MCF 10A (cell line): ENCODE results near the gene DNM3. TPM values are rescaled to one million over a fixed set of nuclear protein-coding genes. Genes with fewer than 3 reads are reported as not detected.
"Not testable (repeated sequence)": the region's sequence is repeated elsewhere in the genome, so short reads cannot be mapped to it uniquely, and the experiment has no call there.

Experiments
- BruUV-seq: library from RNA; stranded (reverse); fragments of 400-500 nt; replicated peaks from 2 replicates; lab custom pipeline; 2021; lab: Mats Ljungman, UMichigan
- CTCF ChIA-PET: fragments of 300-600 bp; sonication (Branson Sonifier 250); formaldehyde crosslinking; extraction: SDS; loops from one replicate; lab custom pipeline; 2021; ENCODE audit warnings: antibody characterized with exemption, inconsistent platforms; lab: Yijun Ruan, JAX
- POLR2A ChIA-PET: fragments of 300-600, 350-650 bp; sonication (Branson Sonifier 250); formaldehyde crosslinking; extraction: SDS; loops from one replicate; lab custom pipeline; 2020; ENCODE audit warnings: antibody characterized with exemption, inconsistent platforms; lab: Yijun Ruan, JAX
- DNase-seq: peaks from one replicate; pipeline ENCODE4 v3.0.0-alpha.2; 2018; ENCODE audit not compliant: unreplicated experiment
- H3K27ac Mint-ChIP-seq: one replicate; pipeline ENCODE4 v1.8.0; 2022; ENCODE audit warnings: mild to moderate bottlenecking, low read depth, mixed read lengths; ENCODE audit not compliant: unreplicated experiment
- H3K27me3 Mint-ChIP-seq: one replicate; pipeline ENCODE4 v1.8.0; 2022; ENCODE audit warnings: mixed read lengths; ENCODE audit not compliant: insufficient read depth, unreplicated experiment
- H3K36me3 Mint-ChIP-seq: one replicate; pipeline ENCODE4 v1.8.0; 2022; ENCODE audit warnings: mild to moderate bottlenecking, moderate library complexity, mixed read lengths; ENCODE audit not compliant: insufficient read depth, unreplicated experiment
- H3K4me1 Mint-ChIP-seq: one replicate; pipeline ENCODE4 v1.8.0; 2022; ENCODE audit warnings: mixed read lengths; ENCODE audit not compliant: insufficient read depth, unreplicated experiment
- H3K4me3 Mint-ChIP-seq: one replicate; pipeline ENCODE4 v1.8.0; 2022; ENCODE audit warnings: mild to moderate bottlenecking, moderate library complexity, mixed read lengths; ENCODE audit not compliant: unreplicated experiment
- H3K9me3 Mint-ChIP-seq: one replicate; pipeline ENCODE4 v1.8.0; 2022; ENCODE audit warnings: mixed read lengths; ENCODE audit not compliant: unreplicated experiment
- CTCF ChIP-seq: fragments of 200-600 bp; IDR thresholded peaks from one replicate; pipeline ENCODE4 v1.8.0; 2022; ENCODE audit warnings: antibody characterized with exemption, mild to moderate bottlenecking; ENCODE audit not compliant: unreplicated experiment
- intact Hi-C: fragments of 100-400 bp; cut with micrococcal nuclease; formaldehyde crosslinking; loops from 2 replicates; pipeline ENCODE4 v1.14.1; 2022
- total RNA-seq: library from RNA; stranded (reverse); gene quantifications from 2 replicates; pipeline ENCODE4 v1.2.3, GENCODE V29; 2022

DNM3 gene
- total RNA-seq, 1 experiment from 2014 or later = 0.68 TPM

DNA sequence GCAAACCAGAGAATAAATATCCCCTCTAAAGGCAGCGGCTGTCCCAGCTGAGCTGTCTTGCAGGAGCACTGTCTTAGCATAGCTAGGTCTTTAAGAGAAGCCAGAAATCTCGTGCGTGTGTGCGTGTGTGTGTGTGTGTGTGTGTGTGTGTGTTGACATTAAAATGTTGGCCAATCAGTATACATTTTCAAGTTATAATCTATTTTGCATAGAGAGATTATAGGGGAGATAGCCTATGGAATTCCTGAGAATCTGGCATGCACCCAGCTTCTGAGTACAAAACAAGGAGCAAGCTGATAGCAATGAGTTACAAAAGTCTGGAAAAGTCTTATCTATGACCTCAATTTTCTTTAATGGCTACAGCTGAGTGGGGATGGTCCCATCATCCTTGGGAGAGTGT is 42.1 kb upstream of the DNM3 start:
- H3K27ac Mint-ChIP-seq = peak overlapping the region; percentile 43
- H3K9me3 Mint-ChIP-seq = no peaks in the 10 kb centered on the region
- peaks cover 4% of the 10 kb centered on the region for H3K4me1 Mint-ChIP-seq
- intact Hi-C loops = no loop called here
- CTCF ChIA-PET = interaction anchor here (0.6 to 30.8 kb wide), 21 partner anchors 8 to 939 kb away, joined by 3 to 1502 read pairs (median 8); partner anchors contain the start of genes C1orf105, METTL13 and PIGC
- H3K4me3 Mint-ChIP-seq = no peak overlapping the region
- POLR2A ChIA-PET = interaction anchor here (0.6 to 5.6 kb wide), 6 partner anchors 32 to 194 kb away, joined by 3 to 54 read pairs (median 4); partner anchors contain the start of genes DNM3 and VAMP4
- no TSS peak for BruUV-seq
- DNase-seq = no peak
- TF ChIP-seq CTCF = no peak
- peaks cover 42% of the 10 kb centered on the region for H3K36me3 Mint-ChIP-seq
- no peaks in the 10 kb centered on the region for H3K27me3 Mint-ChIP-seq

- BruUV-seq = not testable (repeated sequence)
Measured at GRCh38 chr1:171799698-171800097, 41.6 kb upstream of the DNM3 start.

DNA sequence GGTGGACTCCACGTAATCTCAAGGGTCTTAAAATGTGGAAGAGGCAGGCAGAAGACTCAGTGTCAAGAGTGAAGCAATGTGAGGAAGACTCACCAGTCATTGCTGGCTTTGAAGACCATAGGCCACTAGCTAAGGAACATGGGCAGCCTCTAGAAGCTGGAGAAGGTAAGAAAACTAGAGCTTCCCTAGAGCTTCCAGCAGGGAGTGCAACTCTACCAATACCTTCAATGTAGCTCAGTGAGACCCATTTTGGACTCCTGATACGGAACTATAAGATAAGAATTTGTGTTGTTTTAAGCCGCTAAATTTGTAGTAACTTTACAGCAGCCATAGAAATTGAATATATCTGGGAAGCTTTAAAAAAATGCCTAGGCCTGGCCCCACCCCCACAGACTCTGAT is 41.0 kb upstream of the DNM3 start:
- H3K4me3 Mint-ChIP-seq = no peak overlapping the region
- intact Hi-C loops = loop anchor here (5.0 kb wide), 1 partner anchor 627 kb away; no protein-coding TSS in a partner anchor
- no TSS peak for BruUV-seq
- no peak for TF ChIP-seq CTCF
- DNase-seq = no peak
- H3K27ac Mint-ChIP-seq = peak overlapping the region; percentile 43
- no peaks in the 10 kb centered on the region for H3K9me3 Mint-ChIP-seq
- H3K36me3 Mint-ChIP-seq = peaks cover 30% of the 10 kb centered on the region
- CTCF ChIA-PET = interaction anchor here (0.6 to 30.8 kb wide), 71 partner anchors 10 to 645 kb away, joined by 3 to 1502 read pairs (median 5); partner anchors contain the start of genes C1orf105, DNM3, METTL13 and VAMP4
- H3K27me3 Mint-ChIP-seq = no peaks in the 10 kb centered on the region
- POLR2A ChIA-PET = interaction anchor here (0.7 to 5.6 kb wide), 9 partner anchors 17 to 229 kb away, joined by 3 to 54 read pairs (median 5); partner anchors contain the start of genes METTL13 and VAMP4
- no peaks in the 10 kb centered on the region for H3K4me1 Mint-ChIP-seq

More at GRCh38 chr1:171799698-171800097, 41.6 kb upstream of the DNM3 start:
- CTCF ChIA-PET = interaction anchor here (0.6 to 30.8 kb wide), 35 partner anchors 9 to 939 kb away, joined by 3 to 1502 read pairs (median 8); partner anchors contain the start of genes C1orf105, DNM3, METTL13 and VAMP4
- POLR2A ChIA-PET = interaction anchor here (0.6 to 5.6 kb wide), 10 partner anchors 18 to 230 kb away, joined by 3 to 54 read pairs (median 3); partner anchors contain the start of genes DNM3, METTL13 and VAMP4
- intact Hi-C loops = loop anchor here (5.0 kb wide), 1 partner anchor 628 kb away; no protein-coding TSS in a partner anchor
- peak overlapping the region; percentile 43 for H3K27ac Mint-ChIP-seq
- H3K4me3 Mint-ChIP-seq, H3K4me1 Mint-ChIP-seq, DNase-seq, H3K9me3 Mint-ChIP-seq, H3K27me3 Mint-ChIP-seq: not testable (repeated sequence)
- peaks cover 37% of the 10 kb centered on the region for H3K36me3 Mint-ChIP-seq

GRCh38 chr1:171800851-171801250 is 40.4 kb upstream of the DNM3 start:
- intact Hi-C loops = loop anchor here (1.0 to 5.0 kb wide), 3 partner anchors 156 to 626 kb away; no protein-coding TSS in a partner anchor
- ChIA-PET POLR2A (interaction anchor here (0.6 to 5.6 kb wide), 12 partner anchors 17 to 599 kb away, joined by 3 to 54 read pairs (median 3); partner anchors contain the start of genes METTL13 and VAMP4), CTCF (interaction anchor here (0.5 to 30.8 kb wide), 80 partner anchors 10 to 840 kb away, joined by 3 to 1502 read pairs (median 4); partner anchors contain the start of genes C1orf105, DNM3 and METTL13)
- Mint-ChIP-seq H3K36me3 (peaks cover 25% of the 10 kb centered on the region), H3K27me3 (no peaks in the 10 kb centered on the region), H3K4me3 (no peak overlapping the region), H3K27ac (no peak overlapping the region), H3K9me3 (no peaks in the 10 kb centered on the region), H3K4me1 (no peaks in the 10 kb centered on the region)
- TF ChIP-seq CTCF = no peak
- no TSS peak for BruUV-seq
- DNase-seq = no peak
